IPS DF 6.9 (cell line): Measurements from ENCODE around the gene KRTAP9-2.
"Not testable (repeated sequence)": the region's sequence is repeated elsewhere in the genome, so short reads cannot be mapped to it uniquely, and the experiment has no call there.

Experiments
- DNase-seq: peaks from one replicate; pipeline ENCODE4 v3.0.0-alpha.2; 2013; ENCODE audit warnings: low read depth, low spot score
- H3K27ac ChIP-seq: one replicate; pipeline ENCODE4 v1.5.1; 2013; ENCODE audit warnings: low read length, control low read depth
- H3K27me3 ChIP-seq: 2 replicates; pipeline ENCODE4 v1.6.1; 2013; ENCODE audit warnings: mild to moderate bottlenecking, low read length; ENCODE audit not compliant: control insufficient read depth, insufficient read depth
- H3K36me3 ChIP-seq: 2 replicates; pipeline ENCODE4 v1.6.1; 2013; ENCODE audit warnings: low read length; ENCODE audit not compliant: control insufficient read depth, insufficient read depth
- H3K4me1 ChIP-seq: 2 replicates; pipeline ENCODE4 v1.6.1; 2013; ENCODE audit warnings: low read length; ENCODE audit not compliant: control insufficient read depth, insufficient read depth
- H3K4me3 ChIP-seq: 2 replicates; pipeline ENCODE4 v1.5.1; 2013; ENCODE audit warnings: mild to moderate bottlenecking, low read length
- H3K9me3 ChIP-seq: 2 replicates; pipeline ENCODE4 v1.6.1; 2013; ENCODE audit warnings: low read length, inconsistent platforms; ENCODE audit not compliant: control insufficient read depth, insufficient read depth
- WGBS: extraction: QIAGEN DNeasy Blood & Tissue Kit; methylation state at CpG from one replicate; pipeline ENCODE4 v1.1.7; 2013; ENCODE audit warnings: mixed read lengths, missing lambda C conversion rate; ENCODE audit not compliant: insufficient read length, insufficient coverage; 5-methylcytosine and 5-hydroxymethylcytosine counted together

The KRTAP9-2 gene

DNA sequence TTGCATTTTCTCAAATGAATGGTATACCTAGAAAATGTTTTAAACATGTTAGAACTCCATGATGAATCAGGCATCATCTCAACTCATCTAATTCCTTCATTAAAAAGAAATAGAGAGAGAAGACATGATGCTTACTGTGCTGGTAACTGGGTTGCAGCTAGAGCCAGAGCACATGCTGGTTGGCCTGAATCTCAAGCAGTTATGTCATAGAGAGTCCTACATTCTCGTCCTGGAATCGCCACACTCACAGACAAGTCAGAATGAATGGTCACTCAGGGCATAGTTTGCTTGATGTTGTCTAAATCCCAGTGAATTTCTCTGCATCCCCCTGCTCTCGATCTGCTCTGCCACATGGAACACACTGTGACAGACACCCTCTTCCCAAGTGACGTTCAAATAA is 10.7 kb downstream of the KRTAP9-2 start:
- H3K27ac ChIP-seq, H3K36me3 ChIP-seq, DNase-seq, H3K9me3 ChIP-seq, H3K4me1 ChIP-seq, H3K4me3 ChIP-seq, H3K27me3 ChIP-seq: not testable (repeated sequence)
- WGBS: no CpG with 5 or more reads among the region's 4 CpGs

GRCh38 chr17:41237949-41238437 is 11.5 kb downstream of the KRTAP9-2 start, which contains the start of gene KRTAP9-8:
Gene KRTAP9-8, plus strand, starts transcription at chr17:41237999. Its CDS starts 53 bp downstream, at chr17:41238052.
- not testable (repeated sequence) for H3K36me3 ChIP-seq, H3K27me3 ChIP-seq, H3K27ac ChIP-seq, H3K4me1 ChIP-seq, H3K4me3 ChIP-seq, H3K9me3 ChIP-seq, DNase-seq
- no CpG with 5 or more reads among the region's 3 CpGs for WGBS

- not testable (repeated sequence) for H3K36me3 ChIP-seq, H3K4me1 ChIP-seq, H3K27ac ChIP-seq, DNase-seq, H3K4me3 ChIP-seq, H3K9me3 ChIP-seq, H3K27me3 ChIP-seq
- no CpG with 5 or more reads among the region's 2 CpGs for WGBS
Measured at GRCh38 chr17:41246995-41247787, 20.7 kb downstream of the KRTAP9-2 start.

DNA sequence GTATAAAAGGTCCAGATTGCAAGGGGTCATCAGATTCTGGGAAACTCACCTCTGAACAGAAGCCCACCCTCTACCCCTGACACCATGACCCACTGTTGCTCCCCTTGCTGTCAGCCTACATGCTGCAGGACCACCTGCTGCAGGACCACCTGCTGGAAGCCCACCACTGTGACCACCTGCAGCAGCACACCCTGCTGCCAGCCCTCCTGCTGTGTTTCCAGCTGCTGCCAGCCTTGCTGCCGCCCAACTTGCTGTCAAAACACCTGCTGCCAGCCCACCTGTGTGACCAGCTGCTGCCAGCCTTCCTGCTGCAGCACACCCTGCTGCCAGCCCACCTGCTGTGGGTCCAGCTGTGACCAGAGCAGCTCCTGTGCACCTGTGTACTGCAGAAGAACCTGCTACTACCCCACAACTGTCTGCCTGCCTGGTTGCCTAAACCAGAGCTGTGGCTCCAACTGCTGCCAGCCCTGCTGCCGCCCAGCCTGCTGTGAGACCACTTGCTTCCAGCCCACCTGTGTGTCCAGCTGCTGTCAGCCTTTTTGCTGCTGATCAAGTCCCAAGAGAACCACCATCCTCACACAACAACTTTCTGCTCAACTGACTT is 23.3 kb downstream of the KRTAP9-2 start, which contains the start of gene KRTAP9-4:
TSS of gene KRTAP9-4 (plus strand) at position 51 of the 604 bp plus-strand sequence. CDS start at position 85, 34 bp downstream.
- H3K4me3 ChIP-seq, H3K27ac ChIP-seq, H3K36me3 ChIP-seq, DNase-seq, H3K4me1 ChIP-seq, H3K27me3 ChIP-seq, H3K9me3 ChIP-seq: not testable (repeated sequence)
- no CpG with 5 or more reads among the region's 2 CpGs for WGBS

GRCh38 chr17:41251261-41251660 is 24.8 kb downstream of the KRTAP9-2 start:
- H3K36me3 ChIP-seq: no peaks in the 10 kb centered on the region
- no CpG with 5 or more reads among the region's 1 CpG for WGBS
- no peaks in the 10 kb centered on the region for H3K9me3 ChIP-seq
- no peak overlapping the region for H3K4me3 ChIP-seq
- no peaks in the 10 kb centered on the region for H3K4me1 ChIP-seq
- no peak for DNase-seq
- H3K27ac ChIP-seq: no peak overlapping the region
- H3K27me3 ChIP-seq: no peaks in the 10 kb centered on the region

- H3K27me3 ChIP-seq: no peaks in the 10 kb centered on the region
- H3K36me3 ChIP-seq: no peaks in the 10 kb centered on the region
- no peaks in the 10 kb centered on the region for H3K9me3 ChIP-seq
- H3K4me3 ChIP-seq: no peak overlapping the region
- H3K27ac ChIP-seq: no peak overlapping the region
- WGBS: no CpG with 5 or more reads among the region's 1 CpG
- H3K4me1 ChIP-seq: no peaks in the 10 kb centered on the region
- DNase-seq: no peak
Measured at GRCh38 chr17:41254861-41255260, 28.4 kb downstream of the KRTAP9-2 start.

DNA sequence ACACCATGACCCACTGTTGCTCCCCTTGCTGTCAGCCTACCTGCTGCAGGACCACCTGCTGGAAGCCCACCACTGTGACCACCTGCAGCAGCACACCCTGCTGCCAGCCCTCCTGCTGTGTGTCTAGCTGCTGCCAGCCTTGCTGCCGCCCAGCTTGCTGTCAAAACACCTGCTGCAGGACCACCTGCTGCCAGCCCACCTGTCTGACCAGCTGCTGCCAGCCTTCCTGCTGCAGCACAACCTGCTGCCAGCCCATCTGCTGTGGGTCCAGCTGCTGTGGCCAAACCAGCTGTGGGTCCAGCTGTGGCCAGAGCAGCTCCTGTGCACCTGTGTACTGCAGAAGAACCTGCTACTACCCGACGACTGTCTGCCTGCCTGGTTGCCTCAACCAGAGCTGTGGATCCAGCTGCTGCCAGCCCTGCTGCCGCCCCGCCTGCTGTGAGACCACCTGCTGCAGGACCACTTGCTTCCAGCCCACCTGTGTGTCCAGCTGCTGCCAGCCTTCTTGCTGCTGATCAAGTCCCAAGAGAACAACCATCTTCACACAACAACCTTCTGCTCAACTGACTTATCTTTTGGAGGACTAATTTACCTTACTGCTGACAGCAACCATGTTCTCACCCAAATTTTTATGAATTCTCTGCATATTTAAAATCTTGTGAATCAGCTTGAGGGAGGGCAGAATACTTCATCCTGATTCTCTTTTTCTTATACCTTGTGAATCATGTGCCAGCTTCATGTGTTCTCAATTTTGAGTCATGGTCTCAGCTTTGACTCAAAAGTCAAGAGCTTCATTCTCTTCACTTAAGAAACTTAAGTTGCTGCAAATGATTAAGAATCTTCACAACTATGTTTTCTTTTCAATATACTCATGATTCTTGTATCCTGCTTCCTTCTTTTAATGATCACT is 29.2 kb downstream of the KRTAP9-2 start, which contains the start of gene KRTAP9-9:
TSS of gene KRTAP9-9 (plus strand) at position 4 of the 910 bp plus-strand sequence.
- H3K27me3 ChIP-seq, H3K4me1 ChIP-seq, DNase-seq, H3K36me3 ChIP-seq, H3K9me3 ChIP-seq, H3K4me3 ChIP-seq, H3K27ac ChIP-seq: not testable (repeated sequence)
- no CpG with 5 or more reads among the region's 5 CpGs for WGBS

DNA sequence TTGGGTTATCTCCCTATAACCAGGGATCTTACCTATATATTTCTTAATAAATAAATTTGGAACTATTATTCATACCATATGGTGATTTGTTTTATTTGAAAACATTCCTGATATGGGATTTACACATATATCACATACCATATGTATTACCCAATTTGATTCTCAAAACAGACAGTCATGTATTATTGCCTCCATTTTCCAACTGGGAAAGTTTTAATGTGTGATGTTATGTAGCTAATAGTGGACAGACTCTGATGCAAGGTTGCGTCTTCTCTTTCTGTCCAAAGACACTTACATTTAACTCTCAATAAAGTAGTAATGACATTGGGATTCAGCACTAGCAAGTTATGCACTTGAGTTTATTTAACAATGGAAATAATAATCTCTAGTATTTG is 29.8 kb downstream of the KRTAP9-2 start:
- Histone ChIP-seq H3K4me3 (no peak overlapping the region), H3K36me3 (no peaks in the 10 kb centered on the region), H3K27me3 (no peaks in the 10 kb centered on the region), H3K27ac (no peak overlapping the region), H3K4me1 (no peaks in the 10 kb centered on the region), H3K9me3 (no peaks in the 10 kb centered on the region)
- no peak for DNase-seq
- no CpG with 5 or more reads among the region's 1 CpG for WGBS

GRCh38 chr17:41258406-41258805 is 32.0 kb downstream of the KRTAP9-2 start:
- no peaks in the 10 kb centered on the region for H3K27me3 ChIP-seq
- no peak overlapping the region for H3K27ac ChIP-seq
- H3K36me3 ChIP-seq: no peaks in the 10 kb centered on the region
- no peaks in the 10 kb centered on the region for H3K4me1 ChIP-seq
- no peak overlapping the region for H3K4me3 ChIP-seq
- H3K9me3 ChIP-seq: no peaks in the 10 kb centered on the region
- DNase-seq: no peak

GRCh38 chr17:41263212-41263611 is 36.8 kb downstream of the KRTAP9-2 start:
- no CpG with 5 or more reads among the region's 2 CpGs for WGBS
- no peaks in the 10 kb centered on the region for H3K36me3 ChIP-seq
- H3K27ac ChIP-seq: no peak overlapping the region
- H3K9me3 ChIP-seq: no peaks in the 10 kb centered on the region
- H3K4me3 ChIP-seq: no peak overlapping the region
- H3K27me3 ChIP-seq: no peaks in the 10 kb centered on the region
- H3K4me1 ChIP-seq: no peaks in the 10 kb centered on the region
- no peak for DNase-seq
